Astrocyte of the cerebellum (primary cell): ENCODE measurements around the gene NBL1.

ENCODE experiments used
- DNase-seq: peaks from one replicate; pipeline ENCODE4 v3.0.0-alpha.2; 2011; ENCODE audit warnings: low read depth
- H3K4me3 ChIP-seq: 2 replicates; pipeline ENCODE4 v1.5.1; 2011; ENCODE audit warnings: mild to moderate bottlenecking, low read depth, low read length, moderate library complexity
- CTCF ChIP-seq: IDR thresholded peaks from 2 replicates; pipeline ENCODE4 v1.5.1; 2012; ENCODE audit warnings: low read length, low read depth, moderate library complexity, mild to moderate bottlenecking; ENCODE audit errors: missing control alignments
- in situ Hi-C: cut with HindIII; loops from 2 replicates; pipeline ENCODE4 v1.10.0; 2017; ENCODE audit warnings: low sequenced_read_pairs

NBL1 gene

GRCh38 chr1:19690342-19690741 lies 46.2 kb downstream of the NBL1 start:
- in situ Hi-C loops, result no loop called here
- no peak for DNase-seq
- TF ChIP-seq CTCF, result no peak
- no peak overlapping the region for H3K4me3 ChIP-seq

- TF ChIP-seq CTCF, result no peak
- in situ Hi-C loops, result no loop called here
- DNase-seq, result no peak
- H3K4me3 ChIP-seq, result no peak overlapping the region
These were observed 50.2 kb downstream of the NBL1 start for GRCh38 chr1:19694298-19694697.

GRCh38 chr1:19695772-19696171 lies 51.7 kb downstream of the NBL1 start:
- no peak overlapping the region for H3K4me3 ChIP-seq
- no peak for DNase-seq
- TF ChIP-seq CTCF, result no peak
- in situ Hi-C loops, result no loop called here

- in situ Hi-C loops, result no loop called here
- no peak for TF ChIP-seq CTCF
- no peak for DNase-seq
- H3K4me3 ChIP-seq, result no peak overlapping the region
These were observed 52.7 kb downstream of the NBL1 start for GRCh38 chr1:19696820-19697219.

GRCh38 chr1:19698181-19698580 lies 54.1 kb downstream of the NBL1 start:
- in situ Hi-C loops, result no loop called here
- TF ChIP-seq CTCF, result no peak
- no peak overlapping the region for H3K4me3 ChIP-seq
- DNase-seq, result no peak

- H3K4me3 ChIP-seq, result no peak overlapping the region
- TF ChIP-seq CTCF, result no peak
- DNase-seq, result no peak
- in situ Hi-C loops, result no loop called here
These were observed 56.1 kb downstream of the NBL1 start for GRCh38 chr1:19700079-19700777.
